ENCODE data around the gene SNAPC3. TPM values are rescaled to one million over a fixed set of nuclear protein-coding genes. Genes with fewer than 3 reads are reported as not detected.

The SNAPC3 gene
- total and polyA plus RNA-seq, 11 donors, result 12.5 to 41.1 (median 30.3) TPM

DNA sequence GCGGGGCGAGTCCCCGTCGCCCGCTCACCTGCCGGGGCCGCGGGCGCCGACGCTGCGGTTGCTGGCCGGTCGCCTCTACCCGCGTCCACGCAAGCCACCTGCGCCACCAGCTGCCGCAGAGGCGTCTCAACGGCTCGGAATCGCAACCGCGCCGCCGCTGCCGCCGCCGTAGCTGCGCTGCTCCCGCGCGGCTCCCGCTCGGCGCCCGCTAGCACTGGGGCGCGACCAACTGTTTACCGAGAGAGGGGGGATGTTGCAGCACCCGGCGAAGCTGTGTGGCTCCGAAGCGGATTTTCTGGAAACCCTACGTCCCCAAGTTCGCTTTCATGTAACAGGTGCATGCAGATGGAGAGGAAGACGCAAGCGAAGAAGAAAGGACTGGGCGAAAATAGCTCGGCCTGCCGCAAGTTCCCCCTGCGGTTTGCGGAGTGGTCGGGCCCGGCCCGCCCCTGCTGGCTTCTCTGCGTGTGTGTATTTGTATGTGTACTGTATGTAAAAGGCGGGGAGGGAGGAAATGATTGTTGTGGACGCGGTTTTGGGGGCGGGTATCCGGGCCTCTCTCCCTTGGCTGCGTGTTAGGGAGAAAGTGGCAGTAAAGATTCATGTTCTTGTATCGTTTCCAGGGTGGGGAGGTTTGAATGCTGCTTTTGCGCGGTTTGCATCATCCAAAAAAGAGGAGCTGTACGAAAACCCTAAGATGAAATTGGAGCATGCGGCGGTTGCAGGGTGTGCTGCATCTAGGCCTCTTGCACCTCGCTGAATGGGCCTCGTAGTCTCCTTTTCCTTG is 88.3 kb downstream of the SNAPC3 start, which contains the start of gene PSIP1:
Gene PSIP1, minus strand, starts transcription at position 182 of the 787 bp plus-strand sequence. CDS start 782 bp downstream, outside the sequence.
- H3K27ac ChIP-seq, result peak within 1 kb of the TSS; percentile 81 to 98 (median 92)
- H3K9me3 ChIP-seq, result no peaks in the 10 kb centered on the region
- H3K4me1 ChIP-seq, result peaks cover 0 to 33% (median 18%) of the 10 kb centered on the region in 12 donors
- 0 to 1% (median 0%) methylated on average over 34 to 72 of the region's 72 CpGs for WGBS, 4 donors
- no peaks in the 10 kb centered on the region for H3K27me3 ChIP-seq
- peaks cover 0 to 27% (median 18%) of the 10 kb centered on the region in 9 donors for H3K36me3 ChIP-seq
- peak; percentile 75 to 88 (median 77) for DNase-seq
- TF ChIP-seq POLR2A (IDR thresholded peaks at IDR 0.05) (peak in 1 of 2 donors; percentile 65), CTCF (IDR thresholded peaks at IDR 0.05) (peak in 7 of 12 donors; percentile 3 to 20 (median 9))
- ATAC-seq, result peak; percentile 87 to 96 (median 94)
- peak within 1 kb of the TSS; percentile 80 to 99 (median 92) for H3K4me3 ChIP-seq
- intact Hi-C loops (cut with DNase I), result loop anchor here in 6 of 10 donors (1.0 to 10.0 kb wide), 4 partner anchors 40 to 86 kb away; partner anchors contain the start of genes CCDC171 (in 4 of the 6) and SNAPC3 (in 1 of the 6)

Other genes with a start within 250 kb of the SNAPC3 start
- 1 to 10 TPM; 1.0 to 5.9 (median 1.5) TPM for gene TTC39B, start 115.7 kb upstream of the SNAPC3 start, total RNA-seq
- under 1 TPM; 0.42 to 0.51 TPM for gene TTC39B, start 115.7 kb upstream of the SNAPC3 start, polyA plus RNA-seq
- gene PSIP1, start 88.1 kb downstream of the SNAPC3 start, total RNA-seq, result 10 to 100 TPM; 16.5 to 29.1 (median 21.9) TPM
- gene PSIP1, start 88.1 kb downstream of the SNAPC3 start, polyA plus RNA-seq, result 10 to 100 TPM; 15.9 to 18.4 TPM
- 1 to 10 TPM in 7 of 9 donors, under 1 TPM in 2; 0.44 to 3.4 (median 1.4) TPM for gene CCDC171, start 130.2 kb downstream of the SNAPC3 start, total RNA-seq
- under 1 TPM; 0.30 to 0.47 TPM for gene CCDC171, start 130.2 kb downstream of the SNAPC3 start, polyA plus RNA-seq

Data from heart left ventricle (tissue), 16 donors.